ENCODE measurements around the gene LBHD2.

LBHD2 gene

GRCh38 chr14:103121846-103122584 lies 38.0 kb downstream of the LBHD2 start:
- no peak for DNase-seq

GRCh38 chr14:103122585-103122946 lies 38.6 kb downstream of the LBHD2 start:
- DNase-seq, result no peak

GRCh38 chr14:103122947-103123633 lies 39.1 kb downstream of the LBHD2 start, which contains the start of gene TNFAIP2:
Gene TNFAIP2 (plus strand): TSS chr14:103123461. CDS start chr14:103126458, 2,997 bp downstream.
- DNase-seq, result no peak

GRCh38 chr14:103123634-103124500 lies 39.9 kb downstream of the LBHD2 start:
- no peak for DNase-seq

GRCh38 chr14:103124501-103125001 lies 40.5 kb downstream of the LBHD2 start:
- DNase-seq, result no peak

GRCh38 chr14:103125098-103126070 lies 41.4 kb downstream of the LBHD2 start:
- no peak for DNase-seq

- DNase-seq, result no peak
Measured at GRCh38 chr14:103126088-103126872, 42.3 kb downstream of the LBHD2 start.

GRCh38 chr14:103126873-103127304 lies 42.9 kb downstream of the LBHD2 start:
- no peak for DNase-seq

- DNase-seq, result no peak
Measured at GRCh38 chr14:103127356-103127755, 43.3 kb downstream of the LBHD2 start.

GRCh38 chr14:103127861-103128598 lies 44.0 kb downstream of the LBHD2 start:
- DNase-seq, result no peak

GRCh38 chr14:103128631-103129300 lies 44.8 kb downstream of the LBHD2 start:
- no peak for DNase-seq

- no peak for DNase-seq
Measured at GRCh38 chr14:103129301-103130016, 45.4 kb downstream of the LBHD2 start.

GRCh38 chr14:103130017-103130764 lies 46.2 kb downstream of the LBHD2 start:
- no peak for DNase-seq

- DNase-seq, result no peak
Measured at GRCh38 chr14:103130965-103131364, 47.0 kb downstream of the LBHD2 start.

- DNase-seq, result no peak
Measured at GRCh38 chr14:103131580-103131979, 47.6 kb downstream of the LBHD2 start.

- DNase-seq, result no peak
Measured at GRCh38 chr14:103132381-103133209, 48.6 kb downstream of the LBHD2 start.

Measured in SW 1271 (cell line).